ENCODE results near the gene HVCN1. TPM values are rescaled to one million over a fixed set of nuclear protein-coding genes. Genes with fewer than 3 reads are reported as not detected.

HVCN1 gene
- polyA plus RNA-seq, 2 donors, result 1.3 to 1.4 TPM

- Histone ChIP-seq H3K9me3 (ENCODE audit: control insufficient read depth in 2 of 2, insufficient read depth in 1 of 2, low read depth in 1 of 2, low read length in 1 of 2) (no peaks in the 10 kb centered on the region), H3K27me3 (ENCODE audit: control insufficient read depth in 1 of 2, insufficient read depth in 2 of 2, low read length in 2 of 2) (no peaks in the 10 kb centered on the region), H3K36me3 (ENCODE audit: control insufficient read depth in 2 of 2, insufficient read depth in 2 of 2, low read length in 1 of 2) (no peaks in the 10 kb centered on the region), H3K27ac (ENCODE audit: low read depth in 2 of 2, low read length in 1 of 2) (peak overlapping the region; percentile 50 to 56), H3K4me3 (ENCODE audit: low read depth in 1 of 2, low read length in 2 of 2) (peak overlapping the region; percentile 45 to 46), H3K4me1 (ENCODE audit: control insufficient read depth in 2 of 2, insufficient read depth in 2 of 2, low read length in 1 of 2) (peaks cover 2 to 8% of the 10 kb centered on the region in 2 donors)
- WGBS, 2 donors, result 1 to 6% methylated on average over 36 to 38 of the region's 38 CpGs
These were observed 589 bp upstream of the HVCN1 start for GRCh38 chr12:110689281-110690126.

GRCh38 chr12:110687396-110688169 lies 1.3 kb downstream of the HVCN1 start:
- Histone ChIP-seq H3K4me3 (ENCODE audit: low read depth in 1 of 2, low read length in 2 of 2) (peak overlapping the region in 1 of 2 donors; percentile 54), H3K27me3 (ENCODE audit: control insufficient read depth in 1 of 2, insufficient read depth in 2 of 2, low read length in 2 of 2) (no peaks in the 10 kb centered on the region), H3K27ac (ENCODE audit: low read depth in 2 of 2, low read length in 1 of 2) (no peak overlapping the region), H3K36me3 (ENCODE audit: control insufficient read depth in 2 of 2, insufficient read depth in 2 of 2, low read length in 1 of 2) (no peaks in the 10 kb centered on the region), H3K9me3 (ENCODE audit: control insufficient read depth in 2 of 2, insufficient read depth in 1 of 2, low read depth in 1 of 2, low read length in 1 of 2) (no peaks in the 10 kb centered on the region), H3K4me1 (ENCODE audit: control insufficient read depth in 2 of 2, insufficient read depth in 2 of 2, low read length in 1 of 2) (peaks cover 2 to 8% of the 10 kb centered on the region in 2 donors)
- 93 to 95% methylated on average over 15 of the region's 15 CpGs for WGBS, 2 donors

- 92% methylated on average over 3 of the region's 3 CpGs for WGBS, 2 donors
- Histone ChIP-seq H3K9me3 (ENCODE audit: control insufficient read depth in 2 of 2, insufficient read depth in 1 of 2, low read depth in 1 of 2, low read length in 1 of 2) (no peaks in the 10 kb centered on the region), H3K4me1 (ENCODE audit: control insufficient read depth in 2 of 2, insufficient read depth in 2 of 2, low read length in 1 of 2) (peaks cover 2 to 8% of the 10 kb centered on the region in 2 donors), H3K27ac (ENCODE audit: low read depth in 2 of 2, low read length in 1 of 2) (no peak overlapping the region), H3K4me3 (ENCODE audit: low read depth in 1 of 2, low read length in 2 of 2) (no peak overlapping the region), H3K36me3 (ENCODE audit: control insufficient read depth in 2 of 2, insufficient read depth in 2 of 2, low read length in 1 of 2) (no peaks in the 10 kb centered on the region), H3K27me3 (ENCODE audit: control insufficient read depth in 1 of 2, insufficient read depth in 2 of 2, low read length in 2 of 2) (no peaks in the 10 kb centered on the region)
These were observed 2.5 kb downstream of the HVCN1 start for GRCh38 chr12:110686294-110686903.

GRCh38 chr12:110684312-110684836 lies 4.5 kb downstream of the HVCN1 start:
- peaks cover 2 to 8% of the 10 kb centered on the region in 2 donors for H3K4me1 ChIP-seq (ENCODE audit: control insufficient read depth in 2 of 2, insufficient read depth in 2 of 2, low read length in 1 of 2)
- no peaks in the 10 kb centered on the region for H3K36me3 ChIP-seq (ENCODE audit: control insufficient read depth in 2 of 2, insufficient read depth in 2 of 2, low read length in 1 of 2)
- no peak overlapping the region for H3K4me3 ChIP-seq (ENCODE audit: low read depth in 1 of 2, low read length in 2 of 2)
- 74 to 77% methylated on average over 7 of the region's 7 CpGs for WGBS, 2 donors
- H3K27me3 ChIP-seq (ENCODE audit: control insufficient read depth in 1 of 2, insufficient read depth in 2 of 2, low read length in 2 of 2), result no peaks in the 10 kb centered on the region
- H3K9me3 ChIP-seq (ENCODE audit: control insufficient read depth in 2 of 2, insufficient read depth in 1 of 2, low read depth in 1 of 2, low read length in 1 of 2), result no peaks in the 10 kb centered on the region
- no peak overlapping the region for H3K27ac ChIP-seq (ENCODE audit: low read depth in 2 of 2, low read length in 1 of 2)

GRCh38 chr12:110683888-110684287 lies 5.0 kb downstream of the HVCN1 start:
- Histone ChIP-seq H3K27ac (ENCODE audit: low read depth in 2 of 2, low read length in 1 of 2) (no peak overlapping the region), H3K27me3 (ENCODE audit: control insufficient read depth in 1 of 2, insufficient read depth in 2 of 2, low read length in 2 of 2) (no peaks in the 10 kb centered on the region), H3K36me3 (ENCODE audit: control insufficient read depth in 2 of 2, insufficient read depth in 2 of 2, low read length in 1 of 2) (no peaks in the 10 kb centered on the region), H3K9me3 (ENCODE audit: control insufficient read depth in 2 of 2, insufficient read depth in 1 of 2, low read depth in 1 of 2, low read length in 1 of 2) (no peaks in the 10 kb centered on the region), H3K4me1 (ENCODE audit: control insufficient read depth in 2 of 2, insufficient read depth in 2 of 2, low read length in 1 of 2) (peaks cover 2 to 8% of the 10 kb centered on the region in 2 donors), H3K4me3 (ENCODE audit: low read depth in 1 of 2, low read length in 2 of 2) (no peak overlapping the region)
- WGBS, 2 donors, result 98 to 99% methylated on average over 2 of the region's 2 CpGs

GRCh38 chr12:110680032-110680431 lies 8.9 kb downstream of the HVCN1 start:
- Histone ChIP-seq H3K4me1 (ENCODE audit: control insufficient read depth in 2 of 2, insufficient read depth in 2 of 2, low read length in 1 of 2) (no peaks in the 10 kb centered on the region), H3K9me3 (ENCODE audit: control insufficient read depth in 2 of 2, insufficient read depth in 1 of 2, low read depth in 1 of 2, low read length in 1 of 2) (no peaks in the 10 kb centered on the region)
- 54 to 70% methylated on average over 1 of the region's 1 CpG for WGBS, 2 donors

GRCh38 chr12:110679201-110679600 lies 9.7 kb downstream of the HVCN1 start:
- Histone ChIP-seq H3K9me3 (ENCODE audit: control insufficient read depth in 2 of 2, insufficient read depth in 1 of 2, low read depth in 1 of 2, low read length in 1 of 2) (no peaks in the 10 kb centered on the region), H3K4me1 (ENCODE audit: control insufficient read depth in 2 of 2, insufficient read depth in 2 of 2, low read length in 1 of 2) (no peaks in the 10 kb centered on the region), H3K27ac (ENCODE audit: low read depth in 2 of 2, low read length in 1 of 2) (no peak overlapping the region), H3K36me3 (ENCODE audit: control insufficient read depth in 2 of 2, insufficient read depth in 2 of 2, low read length in 1 of 2) (no peaks in the 10 kb centered on the region), H3K4me3 (ENCODE audit: low read depth in 1 of 2, low read length in 2 of 2) (no peak overlapping the region), H3K27me3 (ENCODE audit: control insufficient read depth in 1 of 2, insufficient read depth in 2 of 2, low read length in 2 of 2) (no peaks in the 10 kb centered on the region)
- 91 to 94% methylated on average over 12 of the region's 12 CpGs for WGBS, 2 donors

More at GRCh38 chr12:110680032-110680431, 8.9 kb downstream of the HVCN1 start:
- Histone ChIP-seq H3K36me3 (ENCODE audit: control insufficient read depth in 2 of 2, insufficient read depth in 2 of 2, low read length in 1 of 2) (no peaks in the 10 kb centered on the region), H3K27me3 (ENCODE audit: control insufficient read depth in 1 of 2, insufficient read depth in 2 of 2, low read length in 2 of 2) (no peaks in the 10 kb centered on the region), H3K4me3 (ENCODE audit: low read depth in 1 of 2, low read length in 2 of 2) (no peak overlapping the region), H3K27ac (ENCODE audit: low read depth in 2 of 2, low read length in 1 of 2) (no peak overlapping the region)

GRCh38 chr12:110677982-110678381 lies 10.9 kb downstream of the HVCN1 start:
- Histone ChIP-seq H3K27me3 (ENCODE audit: control insufficient read depth in 1 of 2, insufficient read depth in 2 of 2, low read length in 2 of 2) (no peaks in the 10 kb centered on the region), H3K4me3 (ENCODE audit: low read depth in 1 of 2, low read length in 2 of 2) (no peak overlapping the region), H3K27ac (ENCODE audit: low read depth in 2 of 2, low read length in 1 of 2) (no peak overlapping the region), H3K9me3 (ENCODE audit: control insufficient read depth in 2 of 2, insufficient read depth in 1 of 2, low read depth in 1 of 2, low read length in 1 of 2) (no peaks in the 10 kb centered on the region), H3K36me3 (ENCODE audit: control insufficient read depth in 2 of 2, insufficient read depth in 2 of 2, low read length in 1 of 2) (no peaks in the 10 kb centered on the region), H3K4me1 (ENCODE audit: control insufficient read depth in 2 of 2, insufficient read depth in 2 of 2, low read length in 1 of 2) (no peaks in the 10 kb centered on the region)
- WGBS, 2 donors, result 87 to 90% methylated on average over 4 of the region's 4 CpGs

GRCh38 chr12:110677206-110677911 lies 11.6 kb downstream of the HVCN1 start:
- Histone ChIP-seq H3K36me3 (ENCODE audit: control insufficient read depth in 2 of 2, insufficient read depth in 2 of 2, low read length in 1 of 2) (no peaks in the 10 kb centered on the region), H3K27me3 (ENCODE audit: control insufficient read depth in 1 of 2, insufficient read depth in 2 of 2, low read length in 2 of 2) (no peaks in the 10 kb centered on the region), H3K4me3 (ENCODE audit: low read depth in 1 of 2, low read length in 2 of 2) (no peak overlapping the region), H3K27ac (ENCODE audit: low read depth in 2 of 2, low read length in 1 of 2) (no peak overlapping the region), H3K9me3 (ENCODE audit: control insufficient read depth in 2 of 2, insufficient read depth in 1 of 2, low read depth in 1 of 2, low read length in 1 of 2) (no peaks in the 10 kb centered on the region), H3K4me1 (ENCODE audit: control insufficient read depth in 2 of 2, insufficient read depth in 2 of 2, low read length in 1 of 2) (no peaks in the 10 kb centered on the region)
- WGBS, 2 donors, result 63 to 65% methylated on average over 5 of the region's 5 CpGs
